PC-9 (cell line): ENCODE data around the gene MYO15B.

Source experiments
- EZH2 ChIP-seq: fragments of 200-600 bp; sonication (generic); IDR thresholded peaks from 2 replicates; pipeline ENCODE4 v1.8.0; 2017; ENCODE audit warnings: antibody characterized with exemption, low read depth
- TF ChIP-seq, protein P1 (sequence below): fragments of 200-600 bp; sonication (generic); conservative IDR thresholded peaks from 2 replicates; pipeline ENCODE4 v1.6.1; 2017; ENCODE audit warnings: mixed run types, antibody characterized with exemption, mild to moderate bottlenecking, moderate library complexity

- TF ChIP-seq, protein P1, sequence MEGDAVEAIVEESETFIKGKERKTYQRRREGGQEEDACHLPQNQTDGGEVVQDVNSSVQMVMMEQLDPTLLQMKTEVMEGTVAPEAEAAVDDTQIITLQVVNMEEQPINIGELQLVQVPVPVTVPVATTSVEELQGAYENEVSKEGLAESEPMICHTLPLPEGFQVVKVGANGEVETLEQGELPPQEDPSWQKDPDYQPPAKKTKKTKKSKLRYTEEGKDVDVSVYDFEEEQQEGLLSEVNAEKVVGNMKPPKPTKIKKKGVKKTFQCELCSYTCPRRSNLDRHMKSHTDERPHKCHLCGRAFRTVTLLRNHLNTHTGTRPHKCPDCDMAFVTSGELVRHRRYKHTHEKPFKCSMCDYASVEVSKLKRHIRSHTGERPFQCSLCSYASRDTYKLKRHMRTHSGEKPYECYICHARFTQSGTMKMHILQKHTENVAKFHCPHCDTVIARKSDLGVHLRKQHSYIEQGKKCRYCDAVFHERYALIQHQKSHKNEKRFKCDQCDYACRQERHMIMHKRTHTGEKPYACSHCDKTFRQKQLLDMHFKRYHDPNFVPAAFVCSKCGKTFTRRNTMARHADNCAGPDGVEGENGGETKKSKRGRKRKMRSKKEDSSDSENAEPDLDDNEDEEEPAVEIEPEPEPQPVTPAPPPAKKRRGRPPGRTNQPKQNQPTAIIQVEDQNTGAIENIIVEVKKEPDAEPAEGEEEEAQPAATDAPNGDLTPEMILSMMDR: no peak
- TF ChIP-seq EZH2: no peak
Observed at GRCh38 chr17:75551266-75551665, 36.3 kb upstream of the MYO15B start.
